Activated CD8-positive, alpha-beta memory T cell treated with anti-CD3 and anti-CD28 coated beads, Interleukin-2, amount 50 U/mL, for 1 hour (primary cell): ENCODE measurements around the gene BANK1.

Source experiments
- DNase-seq: peaks from one replicate; pipeline ENCODE4 v3.0.0-alpha.2; 2020; ENCODE audit errors: extremely low read depth

BANK1 gene

DNA sequence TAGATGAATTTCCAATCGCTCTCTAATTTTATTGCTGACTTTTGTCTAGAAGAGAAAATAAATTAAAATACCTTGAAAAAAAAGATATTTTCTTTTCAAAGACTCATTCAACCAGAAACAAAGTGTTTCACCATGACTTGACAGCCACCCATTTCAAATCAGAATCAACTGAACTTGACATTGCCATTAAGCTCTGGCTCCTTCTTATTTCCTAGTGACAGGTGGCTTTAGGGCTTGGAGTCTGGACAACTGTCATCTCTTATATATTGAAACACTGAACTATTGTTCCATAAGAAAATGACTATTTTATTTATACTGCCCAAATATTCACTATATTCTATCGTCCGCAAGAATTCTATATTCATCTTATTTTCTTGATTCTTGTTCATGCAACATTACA is 325.6 kb downstream of the BANK1 start:
- no peak for DNase-seq

- DNase-seq: no peak
Measured at GRCh38 chr4:102120846-102121245, 330.3 kb downstream of the BANK1 start.
